MG63 (cell line): ENCODE data around the gene HOXB4. TPM values are rescaled to one million over a fixed set of nuclear protein-coding genes. Genes with fewer than 3 reads are reported as not detected.

Experiments used
- DNase-seq: peaks from one replicate; pipeline ENCODE4 v3.0.0-alpha.2; 2020
- H3K27me3 ChIP-seq: fragments of 250-450 bp; sonication (Bioruptor Pico); 2 replicates; pipeline ENCODE4 v1.5.1; 2020; ENCODE audit warnings: mild to moderate bottlenecking, moderate library complexity
- H3K36me3 ChIP-seq: fragments of 250-450 bp; sonication (Bioruptor Pico); 2 replicates; pipeline ENCODE4 v1.5.1; 2020; ENCODE audit warnings: mild to moderate bottlenecking, moderate library complexity
- H3K4me3 ChIP-seq: fragments of 250-450 bp; sonication (Bioruptor Pico); 2 replicates; pipeline ENCODE4 v1.5.1; 2020; ENCODE audit warnings: mild to moderate bottlenecking, moderate library complexity
- H3K9me3 ChIP-seq: fragments of 250-450 bp; sonication (Bioruptor Pico); 2 replicates; pipeline ENCODE4 v1.5.1; 2020; ENCODE audit warnings: mild to moderate bottlenecking, moderate library complexity
- total RNA-seq: library from RNA; depleted of rRNA; stranded (reverse); fragments of >200 nt; shearing (Covaris generic); gene quantifications from 2 replicates; pipeline ENCODE4 v1.2.3, GENCODE V29; 2014; ENCODE audit warnings: low replicate concordance

Gene HOXB4
- total RNA-seq, 1 experiment from 2014 or later = 4.2 TPM

GRCh38 chr17:48551596-48552465, 26.3 kb downstream of the HOXB4 start:
- H3K27me3 ChIP-seq = no peaks in the 10 kb centered on the region
- peaks cover 46% of the 10 kb centered on the region for H3K36me3 ChIP-seq
- H3K4me3 ChIP-seq = no peak overlapping the region
- DNase-seq = no peak
- H3K9me3 ChIP-seq = no peaks in the 10 kb centered on the region

GRCh38 chr17:48551214-48551555, 27.0 kb downstream of the HOXB4 start:
- no peak for DNase-seq
- Histone ChIP-seq H3K36me3 (peaks cover 46% of the 10 kb centered on the region), H3K27me3 (no peaks in the 10 kb centered on the region), H3K4me3 (no peak overlapping the region), H3K9me3 (no peaks in the 10 kb centered on the region)

GRCh38 chr17:48550502-48551213, 27.5 kb downstream of the HOXB4 start:
- Histone ChIP-seq H3K27me3 (no peaks in the 10 kb centered on the region), H3K36me3 (peaks cover 46% of the 10 kb centered on the region), H3K4me3 (no peak overlapping the region), H3K9me3 (no peaks in the 10 kb centered on the region)
- DNase-seq = no peak

GRCh38 chr17:48549914-48550501, 28.1 kb downstream of the HOXB4 start:
- Histone ChIP-seq H3K4me3 (no peak overlapping the region), H3K9me3 (no peaks in the 10 kb centered on the region), H3K27me3 (no peaks in the 10 kb centered on the region), H3K36me3 (peaks cover 46% of the 10 kb centered on the region)
- no peak for DNase-seq

- Histone ChIP-seq H3K27me3 (no peaks in the 10 kb centered on the region), H3K4me3 (no peak overlapping the region), H3K36me3 (peaks cover 42% of the 10 kb centered on the region), H3K9me3 (no peaks in the 10 kb centered on the region)
- no peak for DNase-seq
Observed at GRCh38 chr17:48549281-48549630, 28.9 kb downstream of the HOXB4 start.

- Histone ChIP-seq H3K9me3 (no peaks in the 10 kb centered on the region), H3K4me3 (peak overlapping the region; percentile 10; the same call in 1 of the 2 replicates), H3K36me3 (peaks cover 36% of the 10 kb centered on the region), H3K27me3 (no peaks in the 10 kb centered on the region)
- no peak for DNase-seq
Observed at GRCh38 chr17:48548523-48549280, 29.4 kb downstream of the HOXB4 start.

- DNase-seq = peak; percentile 67
- H3K4me3 ChIP-seq = peak overlapping the region; percentile 10
- H3K27me3 ChIP-seq = no peaks in the 10 kb centered on the region
- no peaks in the 10 kb centered on the region for H3K9me3 ChIP-seq
- H3K36me3 ChIP-seq = peaks cover 37% of the 10 kb centered on the region
Observed at GRCh38 chr17:48547808-48548522, 30.2 kb downstream of the HOXB4 start.

GRCh38 chr17:48546924-48547807, 31.0 kb downstream of the HOXB4 start:
- Histone ChIP-seq H3K4me3 (peak overlapping the region; percentile 10), H3K27me3 (no peaks in the 10 kb centered on the region), H3K36me3 (peaks cover 41% of the 10 kb centered on the region), H3K9me3 (no peaks in the 10 kb centered on the region)
- DNase-seq = peak; percentile 47

- peak overlapping the region; percentile 10; the same call in 1 of the 2 replicates for H3K4me3 ChIP-seq
- H3K9me3 ChIP-seq = no peaks in the 10 kb centered on the region
- no peak for DNase-seq
- no peaks in the 10 kb centered on the region for H3K27me3 ChIP-seq
- H3K36me3 ChIP-seq = peaks cover 37% of the 10 kb centered on the region
Observed at GRCh38 chr17:48546137-48546923, 31.8 kb downstream of the HOXB4 start.

GRCh38 chr17:48545539-48545938, 32.6 kb downstream of the HOXB4 start:
- no peaks in the 10 kb centered on the region for H3K27me3 ChIP-seq
- DNase-seq = no peak
- H3K9me3 ChIP-seq = no peaks in the 10 kb centered on the region
- peaks cover 42% of the 10 kb centered on the region for H3K36me3 ChIP-seq
- H3K4me3 ChIP-seq = peak overlapping the region; percentile 78

GRCh38 chr17:48545022-48545375, 33.2 kb downstream of the HOXB4 start, which contains the start of gene HOXB2:
TSS of gene HOXB2 (minus strand) at chr17:48545109. CDS start at chr17:48544911, 198 bp downstream.
- H3K27me3 ChIP-seq = no peaks in the 10 kb centered on the region
- DNase-seq = peak; percentile 55

GRCh38 chr17:48544349-48545021, 33.7 kb downstream of the HOXB4 start:
- peak; percentile 93 for DNase-seq
- peak overlapping the region; percentile 78 for H3K4me3 ChIP-seq
- no peaks in the 10 kb centered on the region for H3K27me3 ChIP-seq
- peaks cover 35% of the 10 kb centered on the region for H3K36me3 ChIP-seq
- no peaks in the 10 kb centered on the region for H3K9me3 ChIP-seq

More at GRCh38 chr17:48545022-48545375, 33.2 kb downstream of the HOXB4 start, which contains the start of gene HOXB2:
- Histone ChIP-seq H3K4me3 (peak within 1 kb of the TSS; percentile 78), H3K9me3 (no peaks in the 10 kb centered on the region), H3K36me3 (peaks cover 38% of the 10 kb centered on the region)

GRCh38 chr17:48543854-48544348, 34.2 kb downstream of the HOXB4 start:
- Histone ChIP-seq H3K4me3 (peak overlapping the region; percentile 78), H3K27me3 (no peaks in the 10 kb centered on the region), H3K9me3 (no peaks in the 10 kb centered on the region), H3K36me3 (peaks cover 31% of the 10 kb centered on the region)
- DNase-seq = no peak
